NCI-H774 (cell line): ENCODE measurements around the gene DYSF.
"Not testable (repeated sequence)": the region's sequence is repeated elsewhere in the genome, so short reads cannot be mapped to it uniquely, and the experiment has no call there.

Source experiments
- DNase-seq: peaks from one replicate; lab custom pipeline; 2025; lab: John Stamatoyannopoulos, UW

DYSF gene

DNA sequence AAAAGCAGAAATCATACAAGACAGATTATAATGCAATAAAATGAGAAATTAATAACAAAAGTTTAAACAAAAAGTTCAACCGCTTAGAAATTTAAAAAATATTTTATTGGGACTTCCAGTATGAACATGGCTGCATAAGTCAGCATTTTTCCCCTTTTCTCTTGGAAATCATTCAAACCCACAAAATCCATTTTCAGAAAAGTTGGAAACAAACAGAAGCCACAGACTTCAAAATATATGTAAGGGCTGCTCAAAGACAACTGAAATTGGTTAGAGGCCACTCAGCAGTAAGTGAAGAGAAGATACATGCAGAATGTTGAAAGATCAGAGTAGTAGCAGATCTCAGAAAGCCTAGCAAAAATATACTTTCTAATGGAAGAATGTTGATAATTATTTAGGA is 194.0 kb downstream of the DYSF start:
- DNase-seq: no peak

- no peak for DNase-seq
Observed at GRCh38 chr2:71655498-71655897, 202.1 kb downstream of the DYSF start.

GRCh38 chr2:71658256-71658655 is 204.9 kb downstream of the DYSF start:
- not testable (repeated sequence) for DNase-seq

DNA sequence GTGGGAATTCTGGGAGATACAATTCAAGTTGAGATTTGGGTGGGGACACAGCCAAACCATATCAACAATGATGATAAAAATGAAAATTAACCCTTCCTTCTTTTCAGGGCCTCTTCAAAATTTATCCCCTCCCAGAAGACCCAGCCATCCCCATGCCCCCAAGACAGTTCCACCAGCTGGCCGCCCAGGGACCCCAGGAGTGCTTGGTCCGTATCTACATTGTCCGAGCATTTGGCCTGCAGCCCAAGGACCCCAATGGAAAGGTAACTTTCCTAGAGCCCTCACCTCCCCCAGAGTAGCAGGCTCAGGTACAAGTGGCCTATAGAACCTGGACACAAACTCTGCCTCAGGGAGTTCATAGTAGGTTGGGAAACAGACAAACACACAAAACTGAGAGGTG is 205.4 kb downstream of the DYSF start:
- DNase-seq: no peak

GRCh38 chr2:71659868-71660518 is 206.6 kb downstream of the DYSF start:
- no peak for DNase-seq

DNA sequence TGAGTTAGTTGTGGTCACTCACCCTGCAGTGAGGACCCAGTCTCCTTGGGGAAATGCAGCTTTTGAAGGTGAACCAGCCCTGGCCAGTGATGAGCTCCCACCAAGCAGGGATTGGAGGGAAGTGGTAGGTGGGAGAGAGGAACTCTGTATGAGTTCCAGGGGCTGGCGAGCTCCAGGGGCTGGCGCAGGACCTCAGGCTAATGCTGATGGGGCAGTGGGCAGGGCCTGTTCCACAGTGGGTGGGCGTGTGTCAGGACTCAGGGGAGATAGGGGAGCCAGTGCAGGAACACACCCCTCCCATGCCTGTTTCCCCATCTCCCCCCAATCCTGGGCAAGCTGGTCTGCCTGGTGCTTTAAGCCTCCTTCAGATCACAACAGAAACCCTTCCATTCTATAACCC is 208.4 kb downstream of the DYSF start:
- DNase-seq: no peak

DNA sequence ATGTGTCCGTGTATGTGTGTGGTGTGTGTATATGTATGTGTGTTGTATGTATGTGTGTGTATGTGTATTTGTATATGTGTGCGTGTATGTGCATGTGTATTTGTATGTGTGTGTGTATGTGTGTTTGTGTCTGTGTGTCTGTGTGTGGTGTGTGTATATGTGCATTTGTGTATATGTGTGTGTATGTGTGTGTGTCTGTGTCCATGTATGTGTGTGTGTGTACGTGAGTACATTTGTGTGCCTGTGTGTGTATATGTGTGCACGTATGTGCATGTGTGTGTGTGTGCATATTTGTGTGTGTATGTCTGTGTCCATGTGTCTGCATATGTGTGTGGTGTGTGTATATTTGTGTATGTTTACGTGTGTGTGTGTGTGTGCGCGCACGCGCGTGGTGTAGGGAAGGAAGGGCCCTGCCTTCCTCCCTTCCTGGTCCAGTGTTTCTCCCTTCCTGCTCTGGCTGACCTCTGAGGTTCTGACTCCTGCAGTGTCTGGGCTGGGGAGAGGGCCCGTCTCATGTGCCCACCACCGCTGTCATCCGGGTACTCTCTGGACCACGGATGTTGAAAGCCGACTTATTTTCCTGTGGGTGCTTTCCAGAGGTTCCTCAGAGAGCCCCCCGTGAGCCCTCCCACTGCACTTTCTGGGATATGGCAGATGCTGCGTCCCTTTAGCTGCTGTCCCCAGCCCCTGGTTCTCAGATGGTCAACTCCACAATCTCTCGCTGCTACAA is 209.5 kb downstream of the DYSF start:
- DNase-seq: no peak

GRCh38 chr2:71664161-71664560 is 210.8 kb downstream of the DYSF start:
- DNase-seq: no peak

DNA sequence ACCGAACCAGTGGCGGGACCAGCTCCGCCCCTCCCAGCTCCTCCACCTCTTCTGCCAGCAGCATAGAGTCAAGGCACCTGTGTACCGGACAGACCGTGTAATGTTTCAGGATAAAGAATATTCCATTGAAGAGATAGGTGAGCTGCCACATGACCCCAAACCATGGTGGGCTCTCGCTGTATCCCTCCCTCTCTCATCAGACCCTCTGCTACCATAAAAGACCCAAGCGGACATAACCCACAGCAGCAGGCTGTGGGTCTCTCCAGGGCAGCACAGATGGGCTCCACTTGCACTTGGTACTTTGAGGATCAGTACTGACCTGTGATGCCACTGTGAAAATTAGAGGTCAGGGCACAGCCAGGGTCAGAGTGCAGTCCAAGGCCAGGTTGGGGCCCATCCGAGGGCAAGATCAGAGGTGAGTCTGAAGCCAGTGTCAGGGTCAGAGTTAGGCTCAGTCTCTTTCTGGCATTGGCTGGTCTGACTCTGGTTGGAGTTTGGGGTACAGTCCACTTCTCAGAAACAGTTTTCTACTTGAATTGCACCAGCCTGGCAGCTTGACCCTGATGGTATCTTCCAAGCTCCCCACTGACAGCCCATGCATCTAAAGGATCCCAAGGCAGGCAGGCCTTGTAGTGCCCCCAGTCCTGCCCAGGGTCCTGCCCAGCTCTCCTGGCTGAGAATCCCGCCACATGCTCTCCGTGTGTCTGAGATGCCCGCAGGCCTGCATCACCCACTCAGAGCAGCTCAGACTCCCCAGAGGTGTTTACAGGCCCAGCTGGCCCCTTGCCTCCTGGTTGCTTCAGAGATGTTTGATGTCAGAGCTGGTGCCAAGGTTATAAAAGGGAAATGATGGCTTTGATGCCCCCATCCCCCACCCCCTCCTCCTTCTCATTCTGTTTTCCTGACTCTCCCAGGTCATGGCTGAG is 212.1 kb downstream of the DYSF start:
- no peak for DNase-seq

- DNase-seq: no peak
Observed at GRCh38 chr2:71666094-71666474, 212.7 kb downstream of the DYSF start.

DNA sequence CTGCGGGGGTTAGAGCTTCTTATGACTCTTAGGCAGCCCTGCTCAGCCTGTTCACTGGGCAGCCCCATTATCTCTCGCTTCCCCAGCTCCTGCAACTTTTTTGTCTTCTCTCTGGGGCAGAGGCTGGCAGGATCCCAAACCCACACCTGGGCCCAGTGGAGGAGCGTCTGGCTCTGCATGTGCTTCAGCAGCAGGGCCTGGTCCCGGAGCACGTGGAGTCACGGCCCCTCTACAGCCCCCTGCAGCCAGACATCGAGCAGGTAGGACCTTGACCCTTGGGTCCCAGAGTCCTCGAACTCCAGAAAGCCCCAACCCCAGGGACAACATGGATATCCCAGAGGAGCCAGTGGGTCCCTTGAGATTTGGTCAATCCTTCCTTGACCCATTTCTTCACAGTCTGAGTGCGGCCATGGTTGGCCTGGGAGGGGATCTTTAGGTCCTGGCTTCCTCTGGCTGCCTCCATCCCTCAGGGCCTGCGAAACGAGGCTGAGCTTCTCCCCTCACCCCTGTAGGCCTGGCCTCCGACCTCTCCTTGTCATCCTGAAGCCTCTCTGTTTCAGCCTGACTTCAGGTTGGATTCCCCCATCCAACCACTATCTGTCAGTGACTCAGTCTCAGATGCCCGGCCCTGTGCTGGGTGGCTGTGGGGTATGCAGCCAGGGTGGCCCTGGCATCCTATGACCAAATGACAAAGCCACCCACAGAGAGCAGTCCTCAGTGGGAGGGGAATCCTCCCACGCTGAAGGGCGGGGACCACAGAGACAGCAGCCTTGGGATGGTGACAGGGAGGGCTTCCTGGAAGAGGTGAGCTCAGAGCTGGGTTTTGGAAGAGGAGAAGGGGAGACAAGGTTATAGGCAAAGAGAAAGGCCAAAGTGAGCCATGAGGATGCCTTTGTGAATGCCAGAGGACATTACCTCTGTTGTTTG is 214.2 kb downstream of the DYSF start:
- DNase-seq: no peak

DNA sequence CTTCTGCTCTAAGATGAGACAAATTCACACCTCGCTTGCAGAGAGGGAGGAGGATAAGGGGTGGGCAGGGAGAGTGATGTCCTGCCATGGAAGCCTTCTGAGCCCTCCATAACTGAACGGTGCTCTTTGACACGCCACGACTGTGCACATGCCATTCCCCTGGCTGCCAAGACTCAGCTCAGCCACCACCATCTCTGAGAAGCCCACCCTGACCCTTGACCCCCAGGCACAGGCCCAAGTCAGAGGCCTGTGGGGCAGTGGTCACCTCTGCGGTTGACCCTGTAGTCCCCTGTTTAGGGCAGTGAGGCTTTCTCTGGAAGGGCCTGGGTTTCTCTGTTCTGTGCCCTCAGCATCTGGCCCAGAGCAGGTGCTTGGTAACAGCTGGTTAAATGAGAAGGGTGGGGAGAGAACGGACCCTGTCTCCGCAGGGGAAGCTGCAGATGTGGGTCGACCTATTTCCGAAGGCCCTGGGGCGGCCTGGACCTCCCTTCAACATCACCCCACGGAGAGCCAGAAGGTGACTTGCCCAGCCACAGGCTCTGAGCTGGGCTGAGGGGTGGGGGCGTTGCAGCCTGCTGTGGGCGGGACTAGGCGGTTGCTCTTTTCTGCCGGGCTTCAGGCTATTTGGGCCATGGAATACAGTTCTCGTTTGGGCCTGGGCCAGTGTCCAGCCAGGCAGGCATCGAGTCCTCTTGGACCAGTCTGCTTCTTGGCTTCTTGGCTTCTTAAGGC is 215.1 kb downstream of the DYSF start:
- no peak for DNase-seq

GRCh38 chr2:71669058-71669456 is 215.7 kb downstream of the DYSF start:
- no peak for DNase-seq

- no peak for DNase-seq
Observed at GRCh38 chr2:71669628-71670429, 216.5 kb downstream of the DYSF start.

GRCh38 chr2:71670430-71670795 is 217.1 kb downstream of the DYSF start:
- DNase-seq: no peak

DNA sequence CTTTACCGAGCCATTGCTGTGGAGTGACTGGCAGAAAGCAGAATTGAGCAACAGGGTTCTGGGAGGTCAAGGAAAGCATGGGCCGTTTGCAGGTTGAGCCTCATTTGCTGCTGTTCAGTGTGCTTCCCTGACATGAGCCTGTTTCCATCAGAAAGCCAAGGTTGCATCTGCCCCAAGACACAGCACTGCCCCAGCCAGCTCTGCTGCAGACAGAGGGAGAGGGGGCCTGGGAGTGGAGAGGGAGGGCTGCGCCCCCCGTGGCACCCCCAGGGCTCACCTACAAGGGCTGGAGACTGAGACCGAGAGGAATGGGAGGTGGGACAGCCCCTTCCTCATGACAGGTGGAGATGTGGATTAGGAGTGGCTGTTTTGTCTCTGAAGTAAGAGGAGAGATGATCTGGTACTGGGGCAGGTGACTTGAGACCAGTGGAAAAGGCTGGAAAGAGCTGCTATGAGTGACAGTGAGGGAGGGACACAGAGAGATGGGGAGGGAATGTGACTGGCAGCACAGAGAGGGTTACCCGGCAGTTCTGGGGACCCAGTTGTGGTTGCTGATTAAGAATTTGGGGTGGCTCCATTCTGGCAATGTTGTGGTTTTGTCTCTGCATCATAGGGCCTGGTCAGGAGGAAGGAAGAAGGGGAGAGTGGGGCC is 218.0 kb downstream of the DYSF start:
- DNase-seq: no peak

GRCh38 chr2:71671895-71672825 is 218.8 kb downstream of the DYSF start:
- DNase-seq: no peak
